Kidney epithelial cell (primary cell): ENCODE measurements around the gene CPPED1. TPM values are rescaled to one million over a fixed set of nuclear protein-coding genes. Genes with fewer than 3 reads are reported as not detected.
"Not testable (repeated sequence)": the region's sequence is repeated elsewhere in the genome, so short reads cannot be mapped to it uniquely, and the experiment has no call there.

Experiments used
- DNase-seq: peaks from one replicate; pipeline ENCODE4 v3.0.0-alpha.2; 2010; ENCODE audit warnings: low read depth
- H3K27me3 ChIP-seq: 2 replicates; pipeline ENCODE4 v1.6.0; 2011; ENCODE audit warnings: low read length; ENCODE audit not compliant: control insufficient read depth, insufficient read depth
- H3K36me3 ChIP-seq: 2 replicates; pipeline ENCODE4 v1.5.1; 2011; ENCODE audit warnings: low read length; ENCODE audit not compliant: control insufficient read depth, insufficient read depth
- H3K4me3 ChIP-seq: 2 replicates; pipeline ENCODE4 v1.5.1; 2011; ENCODE audit warnings: low read depth, mild to moderate bottlenecking, control low read depth, low read length
- total RNA-seq: library from RNA; depleted of rRNA; stranded (reverse); fragments of >200 nt; gene quantifications from 2 replicates; pipeline ENCODE4 v1.2.3, GENCODE V29; 2015
- TF ChIP-seq, protein P1 (sequence below): IDR thresholded peaks from 2 replicates; pipeline ENCODE4 v1.5.1; 2011; ENCODE audit warnings: mild to moderate bottlenecking, moderate library complexity, low read length, control low read depth, inconsistent platforms; ENCODE audit not compliant: insufficient read depth, poor library complexity, severe bottlenecking

The CPPED1 gene
- total RNA-seq, 1 donor from 2014 or later, result 25.3 TPM

GRCh38 chr16:12819126-12820117 is 15.7 kb upstream of the CPPED1 start:
- no peak for DNase-seq
- Histone ChIP-seq H3K4me3 (no peak overlapping the region), H3K27me3 (no peaks in the 10 kb centered on the region), H3K36me3 (no peaks in the 10 kb centered on the region)
- TF ChIP-seq, protein P1, sequence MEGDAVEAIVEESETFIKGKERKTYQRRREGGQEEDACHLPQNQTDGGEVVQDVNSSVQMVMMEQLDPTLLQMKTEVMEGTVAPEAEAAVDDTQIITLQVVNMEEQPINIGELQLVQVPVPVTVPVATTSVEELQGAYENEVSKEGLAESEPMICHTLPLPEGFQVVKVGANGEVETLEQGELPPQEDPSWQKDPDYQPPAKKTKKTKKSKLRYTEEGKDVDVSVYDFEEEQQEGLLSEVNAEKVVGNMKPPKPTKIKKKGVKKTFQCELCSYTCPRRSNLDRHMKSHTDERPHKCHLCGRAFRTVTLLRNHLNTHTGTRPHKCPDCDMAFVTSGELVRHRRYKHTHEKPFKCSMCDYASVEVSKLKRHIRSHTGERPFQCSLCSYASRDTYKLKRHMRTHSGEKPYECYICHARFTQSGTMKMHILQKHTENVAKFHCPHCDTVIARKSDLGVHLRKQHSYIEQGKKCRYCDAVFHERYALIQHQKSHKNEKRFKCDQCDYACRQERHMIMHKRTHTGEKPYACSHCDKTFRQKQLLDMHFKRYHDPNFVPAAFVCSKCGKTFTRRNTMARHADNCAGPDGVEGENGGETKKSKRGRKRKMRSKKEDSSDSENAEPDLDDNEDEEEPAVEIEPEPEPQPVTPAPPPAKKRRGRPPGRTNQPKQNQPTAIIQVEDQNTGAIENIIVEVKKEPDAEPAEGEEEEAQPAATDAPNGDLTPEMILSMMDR, result peak; percentile 64

GRCh38 chr16:12818326-12818725 is 14.6 kb upstream of the CPPED1 start:
- no peak for DNase-seq
- no peaks in the 10 kb centered on the region for H3K27me3 ChIP-seq
- TF ChIP-seq, protein P1, result no peak

DNA sequence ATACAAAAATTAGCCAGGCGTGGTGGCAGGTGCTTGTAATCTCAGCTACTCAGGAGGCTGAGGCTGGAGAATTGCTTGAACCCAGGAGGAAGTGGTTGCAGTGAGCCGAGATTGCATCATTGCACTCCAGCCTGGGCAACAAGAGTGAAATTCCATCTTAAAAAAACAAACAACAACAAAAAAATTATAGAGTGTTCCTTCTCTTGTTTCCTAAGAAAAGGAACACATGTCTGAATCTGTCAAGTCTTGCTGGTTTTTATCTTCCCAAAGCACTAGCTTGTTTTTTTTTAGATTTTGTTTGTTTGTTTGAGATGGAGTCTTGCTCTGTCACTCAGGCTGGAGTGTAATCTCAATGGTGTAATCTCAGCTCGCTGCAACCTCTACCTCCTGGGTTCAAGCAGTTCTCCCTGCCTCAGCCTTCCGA is 13.1 kb upstream of the CPPED1 start:
- not testable (repeated sequence) for H3K4me3 ChIP-seq, DNase-seq, H3K36me3 ChIP-seq

More at GRCh38 chr16:12818326-12818725, 14.6 kb upstream of the CPPED1 start:
- no peak overlapping the region for H3K4me3 ChIP-seq
- no peaks in the 10 kb centered on the region for H3K36me3 ChIP-seq

DNA sequence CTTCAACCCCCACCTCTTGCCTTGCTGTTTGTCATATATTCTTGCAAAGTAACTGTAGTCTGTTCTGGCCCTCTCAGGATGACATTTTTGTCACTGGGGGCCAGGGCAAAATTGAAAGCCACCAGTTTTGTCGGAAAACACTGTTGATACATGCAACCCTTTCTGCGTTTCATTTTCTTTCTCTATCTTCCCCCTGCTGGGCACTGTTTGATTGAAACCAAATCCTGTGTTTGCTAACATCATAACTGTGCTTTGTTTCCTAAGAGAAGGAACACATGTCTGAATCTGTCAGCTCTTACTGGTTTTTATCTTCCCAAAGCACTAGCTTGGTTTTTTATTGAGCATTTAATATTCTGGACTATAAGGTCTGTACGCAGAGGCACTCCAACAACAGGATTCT is 11.7 kb upstream of the CPPED1 start:
- no peak for DNase-seq
- Histone ChIP-seq H3K36me3 (no peaks in the 10 kb centered on the region), H3K27me3 (no peaks in the 10 kb centered on the region), H3K4me3 (no peak overlapping the region)
- TF ChIP-seq, protein P1, result no peak

More for the DNA sequence above, 13.1 kb upstream of the CPPED1 start:
- H3K27me3 ChIP-seq, result not testable (repeated sequence)

GRCh38 chr16:12813734-12814133 is 10.0 kb upstream of the CPPED1 start:
- H3K36me3 ChIP-seq, DNase-seq, H3K27me3 ChIP-seq, H3K4me3 ChIP-seq: not testable (repeated sequence)

GRCh38 chr16:12813321-12813720 is 9.6 kb upstream of the CPPED1 start:
- not testable (repeated sequence) for H3K4me3 ChIP-seq, H3K27me3 ChIP-seq, H3K36me3 ChIP-seq, DNase-seq

- no peak for DNase-seq
- no peak overlapping the region for H3K4me3 ChIP-seq
- H3K36me3 ChIP-seq, result no peaks in the 10 kb centered on the region
- no peaks in the 10 kb centered on the region for H3K27me3 ChIP-seq
- TF ChIP-seq, protein P1, result no peak
Measured at GRCh38 chr16:12811441-12812383, 8.0 kb upstream of the CPPED1 start.
